ENCODE results near the gene CCDC34. TPM values are rescaled to one million over a fixed set of nuclear protein-coding genes. Genes with fewer than 3 reads are reported as not detected.

CCDC34 gene
- total and polyA plus RNA-seq, 12 donors: 2.5 to 16.6 (median 5.4) TPM

GRCh38 chr11:27410272-27410671 is 47.3 kb upstream of the CCDC34 start:
- Histone ChIP-seq H3K36me3 (replicated peaks in 1 of 2) (no peaks in the 10 kb centered on the region), H3K4me3 (no peak overlapping the region), H3K4me1 (replicated peaks in 1 of 2) (peaks cover 8 to 11% of the 10 kb centered on the region in 2 donors), H3K27ac (no peak overlapping the region), H3K9me3 (replicated peaks in 1 of 3) (peaks cover 0 to 5% (median 0%) of the 10 kb centered on the region in 3 donors), H3K27me3 (no peaks in the 10 kb centered on the region)
- TF ChIP-seq POLR2A (IDR thresholded peaks at IDR 0.05) (no peak), CTCF (IDR thresholded peaks at IDR 0.05) (no peak)
- 94 to 97% (median 96%) methylated on average over 1 of the region's 1 CpG for WGBS, 4 donors
- intact Hi-C loops (cut with DNase I): no loop called here
- DNase-seq: no peak

DNA sequence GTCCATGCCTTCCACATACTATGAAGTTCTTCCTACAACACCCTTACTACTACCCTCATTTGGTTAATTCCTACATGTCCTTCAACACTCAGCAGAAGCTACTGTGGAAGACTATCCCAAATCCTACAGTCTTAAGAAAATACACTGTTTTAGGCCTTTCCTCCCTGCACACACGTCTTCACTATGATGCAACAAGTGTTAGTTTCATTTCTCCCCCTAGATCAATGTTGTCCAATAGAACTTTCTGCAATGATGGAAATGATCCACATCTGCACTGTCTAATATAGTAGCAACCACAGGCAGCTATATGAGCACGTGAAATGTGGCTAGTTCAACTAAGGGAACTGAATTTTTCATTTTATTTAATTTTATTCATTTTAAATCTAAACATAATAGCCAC is 46.7 kb upstream of the CCDC34 start:
- no peak for DNase-seq
- no peak overlapping the region for H3K27ac ChIP-seq
- WGBS, 4 donors: 74 to 91% (median 85%) methylated on average over 2 of the region's 2 CpGs
- no peaks in the 10 kb centered on the region for H3K27me3 ChIP-seq
- no peaks in the 10 kb centered on the region for H3K36me3 ChIP-seq (replicated peaks in 1 of 2)
- H3K4me1 ChIP-seq (replicated peaks in 1 of 2): peaks cover 13 to 16% of the 10 kb centered on the region in 2 donors
- no peak for TF ChIP-seq CTCF (IDR thresholded peaks at IDR 0.05)
- TF ChIP-seq POLR2A (IDR thresholded peaks at IDR 0.05): no peak
- no peak overlapping the region for H3K4me3 ChIP-seq
- H3K9me3 ChIP-seq (replicated peaks in 1 of 3): peaks cover 0 to 5% (median 0%) of the 10 kb centered on the region in 3 donors
- intact Hi-C loops (cut with DNase I): no loop called here

DNA sequence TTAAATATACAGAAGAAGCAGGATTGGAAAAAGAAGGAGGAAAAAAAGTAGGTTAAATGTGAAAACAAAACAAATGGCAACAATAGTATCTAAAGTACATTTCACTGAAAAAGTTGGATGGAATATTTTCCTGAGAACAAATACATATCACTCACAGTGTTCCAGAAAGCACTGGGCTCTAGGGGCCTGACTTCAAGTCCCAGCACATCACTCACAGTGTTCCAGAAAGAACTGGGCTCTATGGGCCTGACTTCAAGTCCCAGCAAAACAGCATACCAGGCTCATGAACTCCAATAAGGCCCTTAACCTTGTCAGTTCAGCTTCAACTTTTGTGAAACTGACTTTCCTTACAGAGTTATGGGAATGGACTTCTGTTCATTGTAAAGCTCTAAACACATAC is 46.0 kb upstream of the CCDC34 start:
- Histone ChIP-seq H3K27ac (no peak overlapping the region), H3K27me3 (no peaks in the 10 kb centered on the region), H3K4me3 (no peak overlapping the region), H3K36me3 (replicated peaks in 1 of 2) (no peaks in the 10 kb centered on the region), H3K9me3 (replicated peaks in 1 of 3) (peaks cover 0 to 5% (median 0%) of the 10 kb centered on the region in 3 donors), H3K4me1 (replicated peaks in 1 of 2) (peaks cover 15 to 16% of the 10 kb centered on the region in 2 donors)
- DNase-seq: no peak
- intact Hi-C loops (cut with DNase I): no loop called here
- TF ChIP-seq POLR2A (IDR thresholded peaks at IDR 0.05) (no peak), CTCF (IDR thresholded peaks at IDR 0.05) (no peak)

DNA sequence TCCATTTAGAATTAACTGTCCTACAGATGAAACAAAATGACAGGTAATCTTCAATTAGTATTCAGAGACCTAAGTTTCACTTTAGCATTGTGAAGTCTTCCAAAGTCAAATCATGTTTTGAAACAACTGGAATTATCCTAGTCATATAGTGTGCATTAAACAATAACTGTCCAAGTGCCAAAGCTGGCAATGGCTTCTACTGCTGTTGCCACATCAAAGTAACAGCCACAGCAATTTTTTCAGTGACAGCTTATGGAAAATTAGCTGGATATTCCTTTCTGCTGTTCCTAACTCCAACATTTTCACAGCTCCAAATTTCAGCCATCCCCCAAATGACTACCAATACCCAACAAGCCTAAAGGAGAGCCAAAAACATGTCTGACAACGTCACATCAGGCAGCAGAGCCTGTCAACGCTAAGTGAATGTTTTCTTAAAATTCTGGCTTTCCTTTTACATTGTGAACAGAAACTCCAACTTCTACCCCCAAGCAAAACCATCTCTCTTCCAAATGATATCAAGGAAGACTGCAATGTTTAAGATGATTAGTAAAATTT is 45.3 kb upstream of the CCDC34 start:
- no peak overlapping the region for H3K4me3 ChIP-seq
- no peak for DNase-seq
- no peak overlapping the region for H3K27ac ChIP-seq
- TF ChIP-seq POLR2A (IDR thresholded peaks at IDR 0.05) (no peak), CTCF (IDR thresholded peaks at IDR 0.05) (no peak)
- H3K4me1 ChIP-seq (replicated peaks in 1 of 2): peaks cover 16 to 17% of the 10 kb centered on the region in 2 donors
- peaks cover 0 to 5% (median 0%) of the 10 kb centered on the region in 3 donors for H3K9me3 ChIP-seq (replicated peaks in 1 of 3)
- H3K27me3 ChIP-seq: no peaks in the 10 kb centered on the region
- intact Hi-C loops (cut with DNase I): no loop called here
- H3K36me3 ChIP-seq (replicated peaks in 1 of 2): no peaks in the 10 kb centered on the region
- WGBS, 4 donors: 91 to 100% (median 94%) methylated on average over 2 of the region's 2 CpGs
